GM18861 (cell line): ENCODE data around the gene ANKS1B.

Experiments
- ATAC-seq: cut with Tn5 transposase; IDR thresholded peaks from one replicate; pipeline ENCODE4 v1.9.1; 2021; ENCODE audit not compliant: unreplicated experiment

ANKS1B gene

DNA sequence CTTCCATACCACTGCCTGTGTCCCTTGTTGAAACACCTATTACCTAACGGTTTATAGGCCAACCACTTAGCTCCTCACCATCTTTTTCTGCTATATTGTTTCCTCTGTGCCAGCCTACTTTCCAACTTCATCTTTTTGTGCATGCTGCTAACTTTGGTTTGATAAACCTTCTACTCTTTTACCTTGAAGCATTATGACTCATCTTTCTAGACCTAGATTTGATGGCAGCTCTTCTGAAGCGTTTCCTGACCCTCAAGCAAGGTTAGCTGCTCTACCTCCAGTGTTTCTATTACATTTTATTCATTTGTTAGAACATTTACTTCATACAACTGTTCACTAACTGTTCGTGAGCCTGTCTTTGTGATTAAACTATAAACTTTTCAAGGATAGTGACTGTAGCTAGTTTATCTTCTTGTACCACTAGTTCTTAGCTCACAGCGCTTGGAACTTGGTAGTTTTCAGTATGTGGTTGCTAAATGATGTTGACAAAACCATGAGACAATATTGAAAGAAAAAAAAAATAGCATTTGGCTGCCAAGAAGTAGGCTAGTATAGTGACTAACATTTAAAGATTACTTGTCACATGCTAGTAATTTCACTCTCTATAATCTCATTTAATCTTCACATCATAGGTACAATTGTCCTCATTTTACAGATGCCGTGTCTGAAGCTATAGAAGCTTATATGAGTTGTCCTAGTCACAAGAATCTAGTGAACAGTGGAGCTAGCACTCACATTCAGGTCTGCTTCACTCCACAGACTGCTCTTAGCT, 1260.2 kb downstream of the ANKS1B start:
- ATAC-seq, result no peak

DNA sequence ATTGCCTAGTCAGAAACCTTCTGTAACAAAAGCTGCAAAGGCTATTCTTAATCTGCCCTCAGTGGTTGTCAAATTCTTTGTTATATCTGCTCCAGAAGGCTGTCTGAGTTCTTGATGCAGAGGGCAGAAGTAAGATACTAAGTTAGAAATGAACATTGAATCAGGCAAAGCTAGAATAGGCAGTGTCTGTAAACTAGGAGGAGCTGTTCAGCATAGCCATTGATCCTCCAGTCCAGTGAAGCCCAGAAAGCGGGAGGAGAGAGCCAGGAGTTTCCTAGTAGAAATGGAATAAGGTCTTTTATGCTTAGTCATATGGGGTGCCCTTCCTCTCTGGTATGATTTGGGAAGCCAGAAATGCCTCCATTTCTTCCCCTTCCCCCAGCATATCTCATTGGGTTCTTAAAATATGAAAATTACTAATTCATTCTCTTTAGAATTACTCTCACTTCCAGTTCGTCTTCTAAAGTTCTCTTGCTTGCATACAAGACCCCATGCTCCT, 1263.5 kb downstream of the ANKS1B start:
- ATAC-seq, result no peak

DNA sequence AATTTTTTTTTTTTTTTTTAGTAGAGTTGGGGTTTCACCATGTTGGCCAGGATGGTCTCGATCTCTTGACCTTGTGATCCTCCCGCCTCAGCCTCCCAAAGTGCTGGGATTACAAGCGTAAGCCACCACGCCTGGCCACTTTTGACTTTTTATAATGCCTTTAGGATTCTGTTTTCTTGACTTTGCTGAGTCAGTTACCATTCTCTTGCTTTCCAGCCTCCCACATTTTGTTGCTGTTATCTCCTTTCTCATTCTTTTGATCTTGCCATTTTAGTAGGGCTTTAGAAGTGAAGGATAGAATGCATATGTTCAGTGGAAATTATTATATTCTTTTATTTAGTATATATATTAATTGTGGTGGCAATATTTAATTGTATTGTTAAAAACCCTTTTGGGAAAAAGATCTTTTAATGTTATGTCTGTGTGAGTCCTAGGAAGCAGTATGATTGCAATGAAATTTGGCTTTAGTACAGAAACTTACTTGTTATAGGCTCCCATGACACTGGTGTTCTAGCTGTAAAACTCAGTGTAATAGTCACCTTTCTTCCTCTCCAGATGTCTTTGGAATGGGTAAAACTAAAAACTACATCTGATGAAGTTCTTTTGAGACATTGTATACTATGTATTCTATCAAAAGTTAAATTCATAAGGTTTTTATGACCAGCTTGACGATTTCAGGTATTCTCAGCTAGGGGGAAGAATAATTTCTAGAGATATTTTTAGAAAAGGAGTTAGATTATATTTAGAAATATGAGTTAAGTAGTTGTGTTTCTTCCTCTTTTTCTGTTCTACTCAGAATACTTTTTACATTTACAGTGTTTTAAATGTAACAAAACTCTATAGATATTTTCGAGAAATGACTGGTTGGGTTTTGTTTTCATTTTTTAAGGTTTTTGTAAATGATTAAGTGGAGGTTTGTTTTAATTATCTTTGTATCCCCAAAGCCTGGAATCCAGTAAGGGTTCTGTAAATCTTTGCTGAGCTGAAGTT, 1264.9 kb downstream of the ANKS1B start:
- ATAC-seq, result peak; percentile 50

DNA sequence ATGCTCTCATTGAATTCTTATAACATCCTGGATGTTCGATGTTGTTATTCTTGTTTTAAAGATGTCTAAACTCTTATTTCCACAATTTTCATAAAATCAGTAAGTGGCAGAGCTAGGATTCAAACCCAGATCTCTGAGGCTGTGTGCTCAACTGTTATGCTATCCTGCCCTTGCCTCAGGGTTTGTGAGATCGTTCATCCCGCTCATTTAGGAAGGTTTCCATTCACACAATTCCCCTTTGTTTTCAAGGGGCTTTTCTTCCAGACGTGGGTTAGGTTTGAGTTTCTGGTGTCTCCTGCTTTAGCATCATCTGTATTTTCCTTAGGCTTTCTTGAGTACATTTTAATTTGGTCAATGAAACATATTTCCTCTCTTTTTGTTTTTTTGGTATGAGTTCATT, 1270.3 kb downstream of the ANKS1B start:
- no peak for ATAC-seq

DNA sequence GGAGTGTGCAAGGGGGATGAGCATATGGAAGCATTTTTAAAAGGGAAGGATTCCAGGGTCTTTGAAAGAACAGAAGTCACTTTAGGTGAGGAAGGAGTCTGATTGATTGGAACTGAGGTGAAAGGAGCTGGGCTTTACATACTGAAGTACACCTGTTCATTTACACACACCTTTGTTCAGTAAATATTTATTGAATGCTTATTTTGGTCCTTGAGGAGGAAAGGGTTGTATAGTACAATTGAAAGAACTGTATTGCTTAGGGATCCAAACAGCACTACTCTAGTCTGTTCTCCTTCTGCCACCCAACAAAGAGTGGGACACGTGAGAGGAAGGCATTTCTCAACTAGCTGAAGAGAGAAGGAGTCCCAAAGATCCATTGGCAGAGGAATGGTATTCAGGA, 1275.7 kb downstream of the ANKS1B start:
- ATAC-seq, result no peak

DNA sequence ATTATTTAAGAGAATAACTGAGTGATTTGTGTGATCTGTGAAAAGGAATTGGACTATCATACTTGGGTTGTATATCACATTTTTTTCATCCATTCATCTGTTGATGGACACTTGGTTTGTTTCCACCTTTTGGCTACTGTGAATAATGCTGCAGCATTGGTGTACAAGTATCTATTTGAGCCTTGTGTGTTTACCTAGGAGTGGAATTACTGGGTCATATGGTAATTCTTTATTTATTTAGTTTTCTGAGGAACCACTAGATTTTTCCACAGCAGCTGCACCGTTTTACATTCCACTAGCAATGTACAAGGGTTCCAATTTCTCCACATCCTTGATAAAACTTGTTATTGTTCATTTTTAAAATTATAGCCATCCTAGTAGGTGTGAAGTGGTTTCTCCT, 1283.6 kb downstream of the ANKS1B start:
- ATAC-seq, result no peak

DNA sequence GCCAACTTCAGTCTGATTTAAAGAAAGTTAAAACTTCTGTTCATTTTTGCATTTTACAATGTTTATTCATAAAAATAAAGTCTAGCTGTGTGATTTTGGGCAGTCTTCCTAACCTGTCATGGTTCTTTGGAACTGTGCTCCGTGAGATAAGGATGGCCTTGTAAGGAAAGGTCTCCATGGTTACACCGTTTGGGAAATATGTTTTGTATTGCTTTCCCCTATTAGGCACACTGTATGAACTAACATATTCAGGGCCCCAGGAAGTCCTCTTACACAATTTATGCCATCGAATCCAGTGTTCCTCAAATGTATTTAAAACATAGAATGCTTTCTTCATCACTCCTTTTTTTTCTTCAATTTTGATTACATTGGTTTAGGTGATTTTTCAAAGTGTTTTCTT, 1285.2 kb downstream of the ANKS1B start:
- no peak for ATAC-seq

DNA sequence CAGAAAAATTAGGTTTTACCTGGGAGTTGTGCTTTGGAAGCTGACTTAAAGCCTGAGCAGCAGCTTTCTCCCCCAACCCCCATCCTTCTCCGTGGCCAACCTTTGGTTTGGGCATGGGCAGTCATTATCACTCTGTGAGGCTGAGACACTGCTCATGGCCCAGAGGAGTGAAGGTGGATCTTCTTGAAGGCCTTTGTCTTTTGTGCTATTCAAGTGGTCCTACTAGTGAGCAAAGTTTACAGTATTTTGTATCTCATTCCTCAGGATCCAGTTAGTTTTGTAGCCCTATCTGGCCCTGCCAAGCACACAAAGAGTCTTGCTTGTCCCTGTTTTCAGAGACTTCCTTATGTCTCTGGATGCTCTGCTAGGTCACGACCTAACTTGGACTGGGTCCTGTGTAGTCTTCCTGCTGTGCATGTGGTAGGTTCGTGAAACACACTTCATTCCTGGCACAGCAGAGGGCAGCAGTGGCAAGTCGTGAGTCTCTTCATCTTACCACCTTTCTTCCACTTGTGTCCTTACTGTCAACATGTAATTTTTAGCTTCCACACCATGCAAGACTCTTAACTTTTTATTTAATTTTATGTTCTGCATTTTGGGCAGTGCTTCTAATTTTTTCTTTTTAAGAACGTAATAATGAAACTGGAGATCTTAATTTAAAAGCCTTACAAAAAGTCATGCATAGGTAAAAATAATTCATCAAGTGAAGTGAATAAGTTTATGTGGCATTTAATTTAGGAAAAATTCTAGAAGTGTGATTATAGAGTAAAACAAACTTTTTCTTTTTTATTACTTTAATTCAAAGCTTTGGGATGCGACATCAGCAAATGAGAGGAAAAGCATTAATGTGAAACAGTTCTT, 1285.9 kb downstream of the ANKS1B start:
- peak; percentile 94 for ATAC-seq

DNA sequence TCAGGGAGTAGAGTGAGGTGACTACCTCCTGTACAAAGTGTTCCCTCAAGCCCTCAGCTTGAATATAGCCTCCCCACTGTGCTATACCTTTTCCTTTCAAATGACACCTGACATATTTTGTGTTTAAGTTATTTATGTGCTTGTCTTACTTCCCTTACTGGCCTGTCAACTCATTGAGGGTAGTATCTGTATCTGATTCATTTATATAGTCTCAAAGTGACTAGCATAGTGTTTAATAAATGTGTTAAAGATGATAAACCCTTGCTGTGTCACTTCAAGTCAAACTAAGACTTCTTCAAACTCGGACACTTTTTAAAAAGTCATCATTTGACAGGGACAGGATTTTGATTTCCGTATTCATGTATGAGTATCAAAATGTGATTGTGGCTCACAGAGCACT, 1287.5 kb downstream of the ANKS1B start:
- ATAC-seq, result no peak

DNA sequence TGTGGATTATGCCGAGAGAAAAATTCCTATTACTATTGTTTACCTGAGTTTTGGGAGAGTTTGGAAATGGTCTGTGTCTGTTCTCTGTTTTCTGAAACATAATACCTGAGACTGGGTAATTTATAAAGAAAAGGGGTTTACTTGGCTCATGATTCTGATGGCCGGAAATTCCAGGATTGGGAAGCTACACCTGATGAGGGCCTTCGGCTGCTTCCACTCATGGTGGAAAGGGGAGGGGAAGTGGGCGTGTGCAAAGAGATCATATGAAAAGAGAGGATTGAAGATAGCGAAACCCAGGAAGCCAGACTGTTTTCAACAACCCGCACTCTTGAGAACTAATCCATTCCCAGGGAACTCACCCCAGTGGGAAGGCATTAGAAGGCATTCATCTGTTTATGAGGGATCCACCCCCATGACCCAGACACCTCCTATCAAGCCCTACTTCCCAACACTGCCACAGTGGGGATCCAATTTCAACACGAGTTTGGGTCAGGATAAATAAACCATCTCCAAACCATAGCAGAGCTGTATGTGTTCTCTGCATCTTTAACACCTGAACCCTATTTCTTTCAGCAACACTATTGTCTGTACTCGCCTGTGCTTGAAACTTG, 1288.6 kb downstream of the ANKS1B start:
- no peak for ATAC-seq

DNA sequence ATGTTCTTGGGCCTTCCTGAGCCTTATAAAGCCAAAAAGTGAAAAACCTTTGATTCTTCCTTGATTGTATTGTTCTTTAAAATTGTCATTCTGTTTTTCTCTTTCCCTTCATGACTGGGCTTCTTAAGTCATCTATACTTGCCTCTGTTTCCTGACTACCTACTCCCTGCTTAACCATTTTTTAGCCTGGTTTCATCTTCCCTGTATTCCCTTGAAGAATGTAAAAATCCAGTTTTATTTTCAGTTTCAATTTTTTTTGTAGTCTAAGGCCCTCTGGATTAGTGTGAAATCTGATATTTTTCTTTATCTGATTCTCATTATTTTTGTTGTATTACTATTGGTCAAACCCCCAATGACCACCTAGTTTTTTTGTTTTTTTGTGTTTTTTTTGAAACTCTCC, 1293.4 kb downstream of the ANKS1B start:
- no peak for ATAC-seq

DNA sequence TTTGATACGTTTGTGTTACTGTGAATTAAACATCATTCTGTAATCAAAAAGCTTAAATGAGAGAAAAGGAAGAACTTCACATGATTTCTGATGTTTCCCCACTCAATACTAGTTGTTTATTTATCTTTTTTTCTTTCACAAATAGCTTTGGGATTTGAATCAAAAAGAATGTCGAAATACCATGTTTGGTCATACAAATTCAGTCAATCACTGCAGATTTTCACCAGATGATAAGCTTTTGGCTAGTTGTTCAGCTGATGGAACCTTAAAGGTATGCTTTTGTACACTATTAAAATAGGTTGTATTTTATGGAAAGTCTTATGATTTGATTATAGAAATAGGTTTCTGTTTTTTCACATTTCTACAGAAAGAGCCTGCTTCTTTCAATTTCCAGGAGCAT, 1298.1 kb downstream of the ANKS1B start:
- ATAC-seq, result no peak
